Stomach (tissue), 9 donors: Measurements from ENCODE around the gene OSBPL6. TPM values are rescaled to one million over a fixed set of nuclear protein-coding genes. Genes with fewer than 3 reads are reported as not detected.

Experiments used
- DNase-seq, 2 donors: peaks; one replicate each; pipeline versions ENCODE4 v3.0.0 to v3.0.0-alpha.2; 2013 to 2019
- H3K27ac ChIP-seq, 5 donors: fragments of 200-600 bp in 4 of 5; sonication (generic) in 4 of 5; one replicate each; pipeline ENCODE4 v1.5.1; 2013 to 2019; ENCODE audit warnings: mild to moderate bottlenecking in 1 of 5, moderate library complexity in 1 of 5
- H3K27me3 ChIP-seq, 3 donors: fragments of 200-600 bp; sonication (generic); one replicate each; pipeline ENCODE4 v1.5.1; 2017 to 2019; ENCODE audit warnings: mixed run types in 1 of 3
- H3K36me3 ChIP-seq, 4 donors: fragments of 200-600 bp; sonication (generic); 1 replicate in 3 of 4; 2 replicates in 1 of 4; pipeline ENCODE4 v1.5.1; 2016 to 2019
- H3K4me1 ChIP-seq, 4 donors: fragments of 200-600 bp; sonication (generic); one replicate each; pipeline ENCODE4 v1.5.1; 2016 to 2019
- H3K4me3 ChIP-seq, 4 donors: fragments of 200-600 bp; sonication (generic) in 3 of 4; one replicate each; pipeline ENCODE4 v1.5.1; 2016 to 2019; ENCODE audit warnings: mild to moderate bottlenecking in 1 of 4
- H3K9me3 ChIP-seq, 4 donors: fragments of 200-600 bp; sonication (generic); one replicate each; pipeline ENCODE4 v1.5.1; 2016 to 2019
- CTCF ChIP-seq, 7 experiments: fragments of 450-650 bp in 4 of 7; fragments of 200-600 bp in 3 of 7; sonication (generic) in 3 of 7; IDR thresholded peaks; one replicate each; pipeline ENCODE4 v1.5.1; 2016 to 2019; ENCODE audit warnings: antibody characterized with exemption in 7 of 7, control low read depth in 2 of 7, mild to moderate bottlenecking in 1 of 7
- EP300 ChIP-seq: sonication (generic); formaldehyde crosslinking; IDR thresholded peaks from one replicate; pipeline ENCODE4 v1.6.1; 2017; ENCODE audit warnings: antibody characterized with exemption
- POLR2A ChIP-seq, 4 donors: fragments of 450-650 bp; IDR thresholded peaks; one replicate each; pipeline ENCODE4 v1.6.1; 2016; ENCODE audit warnings: antibody characterized with exemption in 4 of 4, control low read depth in 2 of 4, mild to moderate bottlenecking in 1 of 4, moderate library complexity in 1 of 4
- POLR2AphosphoS5 ChIP-seq, 3 donors: sonication (generic); formaldehyde crosslinking; IDR thresholded peaks; one replicate each; pipeline ENCODE4 v1.6.1; 2016; ENCODE audit warnings: antibody characterized with exemption in 3 of 3
- WGBS, 5 donors: extraction: QIAGEN DNeasy Blood & Tissue Kit in 3 of 5; methylation state at CpG; one replicate each; pipeline versions ENCODE4 v1.1.5 to v1.1.7; 2013 to 2018; 5-methylcytosine and 5-hydroxymethylcytosine counted together
- intact Hi-C: fragments of 100-400 bp; cut with DNase I; formaldehyde crosslinking; loops from one replicate; pipeline ENCODE4 v1.15.1; 2023; ENCODE audit warnings: low total_unique reads
- polyA plus RNA-seq, 3 donors: library from polyadenylated mRNA; stranded (reverse); fragments of 200-250 nt; gene quantifications; one replicate each; pipeline ENCODE4 v1.2.3, GENCODE V29; 2013
- total RNA-seq, 5 donors: library from RNA; depleted of rRNA; stranded (reverse); fragments of >200 nt; gene quantifications; one replicate each; pipeline versions ENCODE4 v1.1.0 to v1.2.3, GENCODE V29; 2014 to 2016
- donor health status: healthy with polysubstance abuse.
- donor health status: Bipolar disorder and iron deficiency.
- donor health status: healthy.

OSBPL6 gene
- total and polyA plus RNA-seq, 8 donors, result 0.29 to 77.6 (median 0.98) TPM

- H3K4me1 ChIP-seq, result peaks cover 0 to 6% (median 2%) of the 10 kb centered on the region in 4 donors
- no peaks in the 10 kb centered on the region for H3K27me3 ChIP-seq
- H3K4me3 ChIP-seq, result no peak overlapping the region
- no peak overlapping the region for H3K27ac ChIP-seq
- no peak for TF ChIP-seq POLR2A (IDR thresholded peaks at IDR 0.05)
- TF ChIP-seq POLR2AphosphoS5 (IDR thresholded peaks at IDR 0.05), result no peak
- TF ChIP-seq CTCF (IDR thresholded peaks at IDR 0.05), result no peak
- no peak for TF ChIP-seq EP300
- intact Hi-C loops, result no loop called here
- WGBS, 5 donors, result 43 to 68% (median 49%) methylated on average over 7 of the region's 7 CpGs
- DNase-seq, result peak in 1 of 2 donors; percentile 43
- H3K36me3 ChIP-seq, result no peaks in the 10 kb centered on the region
- H3K9me3 ChIP-seq, result no peaks in the 10 kb centered on the region
These were observed 57.0 kb downstream of the OSBPL6 start for GRCh38 chr2:178251151-178251955.

- WGBS, 5 donors, result 63 to 71% (median 69%) methylated on average over 6 of the region's 6 CpGs
- TF ChIP-seq POLR2A (IDR thresholded peaks at IDR 0.05) (no peak), CTCF (IDR thresholded peaks at IDR 0.05) (no peak), POLR2AphosphoS5 (IDR thresholded peaks at IDR 0.05) (no peak), EP300 (no peak)
- H3K9me3 ChIP-seq, result no peaks in the 10 kb centered on the region
These were observed 62.2 kb downstream of the OSBPL6 start for GRCh38 chr2:178256382-178257042.

GRCh38 chr2:178257127-178257526 is 62.8 kb downstream of the OSBPL6 start:
- no peak for DNase-seq
- no peak overlapping the region for H3K4me3 ChIP-seq
- H3K27ac ChIP-seq, result no peak overlapping the region
- H3K36me3 ChIP-seq, result no peaks in the 10 kb centered on the region
- intact Hi-C loops, result no loop called here
- H3K4me1 ChIP-seq, result no peaks in the 10 kb centered on the region
- TF ChIP-seq EP300, result no peak
- TF ChIP-seq POLR2AphosphoS5 (IDR thresholded peaks at IDR 0.05), result no peak
- TF ChIP-seq CTCF (IDR thresholded peaks at IDR 0.05), result no peak
- TF ChIP-seq POLR2A (IDR thresholded peaks at IDR 0.05), result no peak
- 73 to 88% (median 84%) methylated on average over 2 of the region's 2 CpGs for WGBS, 5 donors
- H3K9me3 ChIP-seq, result no peaks in the 10 kb centered on the region
- no peaks in the 10 kb centered on the region for H3K27me3 ChIP-seq

More at GRCh38 chr2:178256382-178257042, 62.2 kb downstream of the OSBPL6 start:
- DNase-seq, result no peak
- no peaks in the 10 kb centered on the region for H3K36me3 ChIP-seq
- H3K27ac ChIP-seq, result no peak overlapping the region
- no peaks in the 10 kb centered on the region for H3K4me1 ChIP-seq
- H3K27me3 ChIP-seq, result no peaks in the 10 kb centered on the region
- no peak overlapping the region for H3K4me3 ChIP-seq
- intact Hi-C loops, result no loop called here

- H3K27me3 ChIP-seq, result no peaks in the 10 kb centered on the region
- no peaks in the 10 kb centered on the region for H3K4me1 ChIP-seq
- no peak for DNase-seq
- no peak for TF ChIP-seq POLR2AphosphoS5 (IDR thresholded peaks at IDR 0.05)
- TF ChIP-seq CTCF (IDR thresholded peaks at IDR 0.05), result no peak
- no peak for TF ChIP-seq EP300
- TF ChIP-seq POLR2A (IDR thresholded peaks at IDR 0.05), result no peak
- H3K9me3 ChIP-seq, result no peaks in the 10 kb centered on the region
- WGBS, 5 donors, result 56 to 70% (median 63%) methylated on average over 2 of the region's 2 CpGs
- H3K27ac ChIP-seq, result no peak overlapping the region
- intact Hi-C loops, result no loop called here
- no peaks in the 10 kb centered on the region for H3K36me3 ChIP-seq
- H3K4me3 ChIP-seq, result no peak overlapping the region
These were observed 64.6 kb downstream of the OSBPL6 start for GRCh38 chr2:178258916-178259315.
